A549 (cell line): ENCODE measurements around the gene RIMS1. TPM values are rescaled to one million over a fixed set of nuclear protein-coding genes. Genes with fewer than 3 reads are reported as not detected.

Experiments
- ATAC-seq, 2 experiments: fragments of 200-7000 bp in 1 of 2; fragments of >200 bp in 1 of 2; cut with Nextera tagmentation in 1 of 2; cut with Tn5 transposase in 1 of 2; 3 replicates each; pipeline versions ENCODE4 v1.8.0 to v1.9.1; 2018 to 2020; ENCODE audit warnings: mild to moderate bottlenecking in 1 of 2, moderate library complexity in 1 of 2
- CTCF ChIA-PET: fragments of 300-600 bp; sonication (Branson Sonifier 250); formaldehyde crosslinking; extraction: SDS; loops from one replicate; lab custom pipeline; 2021; ENCODE audit warnings: antibody characterized with exemption, inconsistent platforms; lab: Yijun Ruan, JAX
- POLR2A ChIA-PET: fragments of 350-600 bp; formaldehyde crosslinking; extraction: SDS; loops from one replicate; lab custom pipeline; 2021; ENCODE audit warnings: antibody characterized with exemption, inconsistent platforms; lab: Yijun Ruan, JAX
- DNase-seq, 2 experiments: peaks; one replicate each; pipeline versions ENCODE4 v3.0.0 to v3.0.0-alpha.2; 2011 to 2016; ENCODE audit warnings: low read depth in 1 of 2, low spot score in 1 of 2
- FAIRE-seq: peaks from 2 replicates; lab custom pipeline; 2011; peaks lifted over from hg19 to GRCh38; lab: Jason Lieb, UNC
- H3K27ac ChIP-seq, 2 experiments: fragments of >200 bp; sonication (Bioruptor Twin); formaldehyde crosslinking; 3 replicates each; pipeline ENCODE4 v1.5.1; 2016 to 2017
- H3K4me1 ChIP-seq: fragments of >200 bp; sonication (Bioruptor Twin); formaldehyde crosslinking; 3 replicates; pipeline ENCODE4 v1.6.1; 2016
- H3K4me2 ChIP-seq: fragments of >200 bp; sonication (Bioruptor Twin); formaldehyde crosslinking; 3 replicates; pipeline ENCODE4 v1.6.1; 2016
- H3K4me3 ChIP-seq: fragments of >200 bp; sonication (Bioruptor Twin); formaldehyde crosslinking; 3 replicates; pipeline ENCODE4 v1.5.1; 2016
- H3K9me3 ChIP-seq: fragments of >200 bp; sonication (Bioruptor Twin); formaldehyde crosslinking; 3 replicates; pipeline ENCODE4 v1.6.1; 2016
- CBX8 ChIP-seq: fragments of 200-600 bp; sonication (generic); IDR thresholded peaks from 2 replicates; pipeline ENCODE4 v1.6.1; 2016
- CHD4 ChIP-seq: fragments of 200-600 bp; sonication (generic); IDR thresholded peaks from 2 replicates; pipeline ENCODE4 v1.6.1; 2016; ENCODE audit warnings: antibody characterized with exemption, mild to moderate bottlenecking, borderline replicate concordance
- CTCF ChIP-seq: fragments of >200 bp; sonication (Bioruptor Twin); formaldehyde crosslinking; IDR thresholded peaks from 3 replicates; pipeline ENCODE4 v1.5.1; 2016
- EHF ChIP-seq: fragments of 250-450 bp; sonication (Bioruptor Pico); IDR thresholded peaks from 2 replicates; pipeline ENCODE4 v1.5.0; 2020; ENCODE audit warnings: mild to moderate bottlenecking
- ELK1 ChIP-seq: fragments of 150-350 bp; IDR thresholded peaks from 2 replicates; pipeline ENCODE4 v1.6.1; 2014; ENCODE audit warnings: low read depth, mild to moderate bottlenecking, low read length
- FOXS1 ChIP-seq: fragments of 250-450 bp; sonication (Bioruptor Pico); IDR thresholded peaks from 2 replicates; pipeline ENCODE4 v1.5.0; 2020; ENCODE audit warnings: mild to moderate bottlenecking, moderate library complexity
- GATA3 ChIP-seq: IDR thresholded peaks from 2 replicates; pipeline ENCODE4 v1.6.1; 2012; ENCODE audit warnings: borderline replicate concordance
- HDAC2 ChIP-seq: fragments of 200-600 bp; sonication (generic); IDR thresholded peaks from 2 replicates; pipeline ENCODE4 v1.6.1; 2016
- HOXB5 ChIP-seq: fragments of 250-450 bp; sonication (Bioruptor Pico); IDR thresholded peaks from 2 replicates; pipeline ENCODE4 v1.5.0; 2020; ENCODE audit warnings: mild to moderate bottlenecking, moderate library complexity
- JUNB ChIP-seq: fragments of >200 bp; sonication (Bioruptor Twin); formaldehyde crosslinking; IDR thresholded peaks from 2 replicates; pipeline ENCODE4 v1.6.1; 2016
- MAFK ChIP-seq: fragments of 450-650 bp; IDR thresholded peaks from 2 replicates; pipeline ENCODE4 v1.6.1; 2014; ENCODE audit not compliant: partially characterized antibody
- NPAS2 ChIP-seq: fragments of 250-450 bp; sonication (Bioruptor Pico); IDR thresholded peaks from 2 replicates; pipeline ENCODE4 v1.8.0; 2022; ENCODE audit warnings: mild to moderate bottlenecking, moderate library complexity, borderline replicate concordance
- NR3C1 ChIP-seq: fragments of >200 bp; sonication (Bioruptor Twin); formaldehyde crosslinking; IDR thresholded peaks from 3 replicates; pipeline ENCODE4 v1.6.1; 2017
- PHF8 ChIP-seq: fragments of 200-600 bp; sonication (generic); IDR thresholded peaks from 2 replicates; pipeline ENCODE4 v1.6.1; 2016; ENCODE audit warnings: low read depth, mild to moderate bottlenecking, antibody characterized with exemption, moderate library complexity, borderline replicate concordance
- RARB ChIP-seq: fragments of 250-450 bp; sonication (Bioruptor Pico); IDR thresholded peaks from 2 replicates; pipeline ENCODE4 v1.8.0; 2021; ENCODE audit warnings: mild to moderate bottlenecking, moderate library complexity
- RCOR1 ChIP-seq: fragments of 150-350 bp; IDR thresholded peaks from 2 replicates; pipeline ENCODE4 v1.6.1; 2014; ENCODE audit warnings: antibody characterized with exemption, low read length, low read depth
- RNF2 ChIP-seq: fragments of 200-600 bp; sonication (generic); IDR thresholded peaks from 2 replicates; pipeline ENCODE4 v1.6.1; 2016; ENCODE audit warnings: low read depth, mild to moderate bottlenecking, antibody characterized with exemption, moderate library complexity, borderline replicate concordance
- SMC3 ChIP-seq: fragments of >200 bp; sonication (Bioruptor Twin); formaldehyde crosslinking; IDR thresholded peaks from 3 replicates; pipeline ENCODE4 v1.6.1; 2018; ENCODE audit warnings: inconsistent platforms
- TP53 ChIP-seq: fragments of 250-450 bp; sonication (Bioruptor Pico); IDR thresholded peaks from 2 replicates; pipeline ENCODE4 v1.5.0; 2021; ENCODE audit warnings: mild to moderate bottlenecking, moderate library complexity
- ZNF302 ChIP-seq: fragments of 250-450 bp; sonication (Bioruptor Pico); IDR thresholded peaks from 2 replicates; pipeline ENCODE4 v1.9.0; 2021; ENCODE audit warnings: inconsistent platforms, mild to moderate bottlenecking, moderate library complexity
- ZSCAN20 ChIP-seq: fragments of 250-450 bp; sonication (Bioruptor Pico); IDR thresholded peaks from 2 replicates; pipeline ENCODE4 v1.8.0; 2022; ENCODE audit warnings: mild to moderate bottlenecking, moderate library complexity
- WGBS: methylation state at CpG from one replicate; pipeline ENCODE4 v1.1.6; 2017; ENCODE audit errors: missing lambda C conversion rate; 5-methylcytosine and 5-hydroxymethylcytosine counted together
- polyA plus RNA-seq, 4 experiments: library from polyadenylated mRNA; depleted of rRNA in 3 of 4; stranded (reverse); fragments of >200 nt; fragmentation: RNase III in 1 of 4; extraction: RNeasy Plus Mini Kit Qiagen cat#74134 plus additional on column Dnase treatment in 1 of 4; gene quantifications; 2 replicates in 3 of 4; 3 replicates in 1 of 4; pipeline ENCODE4 v1.2.3, GENCODE V29; 2011 to 2017
- TF ChIP-seq, protein P1 (sequence below): fragments of 250-450 bp; sonication (Bioruptor Pico); IDR thresholded peaks from 2 replicates; pipeline ENCODE4 v1.5.0; 2021; ENCODE audit warnings: mild to moderate bottlenecking, moderate library complexity, borderline replicate concordance
- TF ChIP-seq, protein P2 (sequence below): fragments of >200 bp; sonication (Bioruptor Twin); formaldehyde crosslinking; IDR thresholded peaks from 2 replicates; pipeline ENCODE4 v1.6.1; 2016
- TF ChIP-seq, protein P3 (sequence below): fragments of >200 bp; sonication (Bioruptor Twin); formaldehyde crosslinking; IDR thresholded peaks from 3 replicates; pipeline ENCODE4 v1.6.1; 2016

Gene RIMS1
- polyA plus RNA-seq, 2 of the 4 experiments (the other 2 are of a cell fraction), result 0.03 TPM; not detected in 1

GRCh38 chr6:72283571-72283970, 397.2 kb downstream of the RIMS1 start:
- WGBS, result 10% methylated on average over 3 of the region's 3 CpGs

DNA sequence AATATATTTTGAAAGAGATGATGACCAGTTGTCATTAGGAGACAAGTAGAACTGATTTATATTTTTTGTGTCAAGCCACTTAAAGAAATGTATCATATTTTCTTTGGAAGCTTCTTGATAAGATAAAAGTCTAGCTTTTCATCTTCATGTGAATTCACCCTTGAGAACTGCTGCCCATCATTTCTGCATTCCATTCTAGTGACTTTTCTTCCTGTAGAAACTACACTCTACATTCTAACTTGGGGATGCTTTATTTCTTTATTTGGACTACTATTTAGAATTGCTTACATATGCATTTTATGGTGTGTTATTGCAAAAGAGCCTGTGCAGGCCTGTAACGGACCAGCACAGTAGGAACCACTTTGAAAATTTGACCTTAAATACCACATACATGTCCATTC, 400.6 kb downstream of the RIMS1 start:
- 44% methylated on average over 1 of the region's 1 CpG for WGBS
- Histone ChIP-seq H3K4me2 (no peak overlapping the region), H3K27ac (no peak overlapping the region), H3K9me3 (no peaks in the 10 kb centered on the region), H3K4me1 (no peaks in the 10 kb centered on the region), H3K4me3 (no peak overlapping the region)
- DNase-seq, result no peak
- CTCF ChIA-PET, result no interaction called here
- no peak for ATAC-seq
- FAIRE-seq, result no peak
- TF ChIP-seq CTCF, result no peak
- TF ChIP-seq MAFK, result peak; percentile 71
- POLR2A ChIA-PET, result no interaction called here

More at GRCh38 chr6:72283571-72283970, 397.2 kb downstream of the RIMS1 start:
- H3K27ac ChIP-seq, result no peak overlapping the region
- ChIA-PET POLR2A (no interaction called here), CTCF (no interaction called here)
- H3K4me2 ChIP-seq, result no peak overlapping the region
- H3K4me3 ChIP-seq, result no peak overlapping the region
- ATAC-seq (no peak), DNase-seq (no peak), FAIRE-seq (no peak)
- TF ChIP-seq FOXS1 (CRISPR knock-in tag), result no peak
- TF ChIP-seq JUNB, result no peak
- no peak for TF ChIP-seq ZNF302 (CRISPR knock-in tag)
- no peak for TF ChIP-seq ELK1
- no peak for TF ChIP-seq EHF
- TF ChIP-seq HDAC2, result no peak
- TF ChIP-seq NR3C1, result no peak
- TF ChIP-seq ZSCAN20 (CRISPR knock-in tag), result no peak
- TF ChIP-seq CHD4, result no peak
- TF ChIP-seq, protein P1, sequence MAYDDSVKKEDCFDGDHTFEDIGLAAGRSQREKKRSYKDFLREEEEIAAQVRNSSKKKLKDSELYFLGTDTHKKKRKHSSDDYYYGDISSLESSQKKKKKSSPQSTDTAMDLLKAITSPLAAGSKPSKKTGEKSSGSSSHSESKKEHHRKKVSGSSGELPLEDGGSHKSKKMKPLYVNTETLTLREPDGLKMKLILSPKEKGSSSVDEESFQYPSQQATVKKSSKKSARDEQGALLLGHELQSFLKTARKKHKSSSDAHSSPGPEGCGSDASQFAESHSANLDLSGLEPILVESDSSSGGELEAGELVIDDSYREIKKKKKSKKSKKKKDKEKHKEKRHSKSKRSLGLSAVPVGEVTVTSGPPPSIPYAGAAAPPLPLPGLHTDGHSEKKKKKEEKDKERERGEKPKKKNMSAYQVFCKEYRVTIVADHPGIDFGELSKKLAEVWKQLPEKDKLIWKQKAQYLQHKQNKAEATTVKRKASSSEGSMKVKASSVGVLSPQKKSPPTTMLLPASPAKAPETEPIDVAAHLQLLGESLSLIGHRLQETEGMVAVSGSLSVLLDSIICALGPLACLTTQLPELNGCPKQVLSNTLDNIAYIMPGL (CRISPR knock-in tag), result no peak
- TF ChIP-seq CBX8, result no peak
- TF ChIP-seq SMC3, result no peak
- no peak for TF ChIP-seq RNF2
- no peak for TF ChIP-seq HOXB5 (CRISPR knock-in tag)
- no peak for TF ChIP-seq GATA3
- TF ChIP-seq TP53 (CRISPR knock-in tag), result no peak
- TF ChIP-seq RARB, result no peak
- TF ChIP-seq, protein P2, sequence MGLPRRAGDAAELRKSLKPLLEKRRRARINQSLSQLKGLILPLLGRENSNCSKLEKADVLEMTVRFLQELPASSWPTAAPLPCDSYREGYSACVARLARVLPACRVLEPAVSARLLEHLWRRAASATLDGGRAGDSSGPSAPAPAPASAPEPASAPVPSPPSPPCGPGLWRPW, result no peak
- no peak for TF ChIP-seq RCOR1
- H3K9me3 ChIP-seq, result no peaks in the 10 kb centered on the region
- no peaks in the 10 kb centered on the region for H3K4me1 ChIP-seq

GRCh38 chr6:72287801-72288200, 401.5 kb downstream of the RIMS1 start:
- H3K4me1 ChIP-seq, result no peaks in the 10 kb centered on the region
- POLR2A ChIA-PET, result no interaction called here
- no peak for DNase-seq
- 75% methylated on average over 5 of the region's 5 CpGs for WGBS
- ATAC-seq, result no peak
- H3K9me3 ChIP-seq, result no peaks in the 10 kb centered on the region
- FAIRE-seq, result no peak
- H3K27ac ChIP-seq, result no peak overlapping the region
- no peak overlapping the region for H3K4me2 ChIP-seq
- TF ChIP-seq TP53 (CRISPR knock-in tag), result no peak
- TF ChIP-seq PHF8, result no peak
- no peak for TF ChIP-seq JUNB
- TF ChIP-seq, protein P1 (CRISPR knock-in tag), result no peak
- no peak for TF ChIP-seq GATA3
- TF ChIP-seq, protein P3, sequence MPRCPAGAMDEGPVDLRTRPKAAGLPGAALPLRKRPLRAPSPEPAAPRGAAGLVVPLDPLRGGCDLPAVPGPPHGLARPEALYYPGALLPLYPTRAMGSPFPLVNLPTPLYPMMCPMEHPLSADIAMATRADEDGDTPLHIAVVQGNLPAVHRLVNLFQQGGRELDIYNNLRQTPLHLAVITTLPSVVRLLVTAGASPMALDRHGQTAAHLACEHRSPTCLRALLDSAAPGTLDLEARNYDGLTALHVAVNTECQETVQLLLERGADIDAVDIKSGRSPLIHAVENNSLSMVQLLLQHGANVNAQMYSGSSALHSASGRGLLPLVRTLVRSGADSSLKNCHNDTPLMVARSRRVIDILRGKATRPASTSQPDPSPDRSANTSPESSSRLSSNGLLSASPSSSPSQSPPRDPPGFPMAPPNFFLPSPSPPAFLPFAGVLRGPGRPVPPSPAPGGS, result no peak
- TF ChIP-seq CTCF, result no peak
- no peak for TF ChIP-seq NPAS2
- TF ChIP-seq, all 56 proteins: peak for 0
- no peak overlapping the region for H3K4me3 ChIP-seq
- CTCF ChIA-PET, result no interaction called here
